HepG2 (cell line): ENCODE data around the gene NR2F1.

Experiments used
- EP300 ChIP-seq, 3 experiments: sonication (generic) in 1 of 3; formaldehyde crosslinking in 1 of 3; IDR thresholded peaks; 2 replicates each; pipeline versions ENCODE4 v1.5.1 to v1.6.1; 2011 to 2020; ENCODE audit warnings: low read depth in 2 of 3, low read length in 2 of 3, borderline replicate concordance in 1 of 3, improper control_type of control experiment in 1 of 3, mild to moderate bottlenecking in 1 of 3, missing genetic modification reagents in 1 of 3, moderate library complexity in 1 of 3
- ZBTB49 ChIP-seq: sonication (generic); formaldehyde crosslinking; IDR thresholded peaks from 2 replicates; pipeline ENCODE4 v1.4.0; 2020; ENCODE audit warnings: missing genetic modification reagents, borderline replicate concordance

- TF ChIP-seq EP300 (IDR thresholded peaks at IDR 0.05; ENCODE audit: low read depth in 2 of 2, low read length in 2 of 2) (no peak), EP300 (CRISPR knock-in tag; IDR thresholded peaks at IDR 0.05; ENCODE audit: borderline replicate concordance) (no peak), ZBTB49 (CRISPR knock-in tag) (no peak)
Observed at GRCh38 chr5:93621327-93621798, 38.3 kb downstream of the NR2F1 start.
